Measurements from ENCODE around the gene MNX1. TPM values are rescaled to one million over a fixed set of nuclear protein-coding genes. Genes with fewer than 3 reads are reported as not detected.

The MNX1 gene
- total RNA-seq, 5 donors from 2014 or later (not counting 1 experiment from before 2014, with no cell fraction given), result 0.10 to 0.30 TPM; not detected in 3

GRCh38 chr7:157017603-157018327 lies 7.3 kb upstream of the MNX1 start:
- H3K4me1 Mint-ChIP-seq, result peaks cover 11 to 27% (median 23%) of the 10 kb centered on the region in 3 donors
- H3K27me3 Mint-ChIP-seq, result peaks cover 50 to 78% of the 10 kb centered on the region in 2 donors
- peaks cover 0 to 40% of the 10 kb centered on the region in 2 experiments for H3K4me1 ChIP-seq (ENCODE audit: control insufficient read depth in 1 of 2, extremely low read depth in 1 of 2, insufficient read depth in 2 of 2, low read length in 2 of 2)
- ATAC-seq (replicated peaks in 1 of 4) (no peak), DNase-seq (no peak)
- H3K4me3 ChIP-seq (ENCODE audit: control insufficient read depth in 1 of 2, extremely low read depth in 1 of 2, low read length in 1 of 2), result no peak overlapping the region
- peaks cover 22 to 91% of the 10 kb centered on the region in 2 experiments for H3K27me3 ChIP-seq (replicated peaks in 1 of 2; ENCODE audit: control insufficient read depth in 2 of 2, extremely low read depth in 1 of 2, insufficient read depth in 2 of 2, low read length in 1 of 2)
- POLR2A ChIA-PET, result no interaction called here
- H3K27ac ChIP-seq (ENCODE audit: low read length), result no peak overlapping the region
- no peaks in the 10 kb centered on the region for H3K9me3 Mint-ChIP-seq
- H3K36me3 ChIP-seq (ENCODE audit: control insufficient read depth in 2 of 2, extremely low read depth in 1 of 2, insufficient read depth in 1 of 2, low read length in 1 of 2), result no peaks in the 10 kb centered on the region
- WGBS (ENCODE audit: insufficient coverage), result 11% methylated on average over 36 of the region's 48 CpGs
- no peaks in the 10 kb centered on the region for H3K36me3 Mint-ChIP-seq
- H3K9me3 ChIP-seq, result no peaks in the 10 kb centered on the region
- no peak overlapping the region for H3K27ac Mint-ChIP-seq
- CTCF ChIA-PET, result no interaction called here
- no peak overlapping the region for H3K4me3 Mint-ChIP-seq

GRCh38 chr7:157017149-157017548 lies 6.7 kb upstream of the MNX1 start:
- CTCF ChIA-PET, result no interaction called here
- Mint-ChIP-seq H3K4me1 (peaks cover 12 to 25% (median 24%) of the 10 kb centered on the region in 3 donors), H3K9me3 (no peaks in the 10 kb centered on the region), H3K27me3 (peaks cover 46 to 78% of the 10 kb centered on the region in 2 donors), H3K27ac (no peak overlapping the region), H3K4me3 (no peak overlapping the region), H3K36me3 (no peaks in the 10 kb centered on the region)
- no peak overlapping the region for H3K4me3 ChIP-seq (ENCODE audit: control insufficient read depth in 1 of 2, extremely low read depth in 1 of 2, low read length in 1 of 2)
- peaks cover 18 to 90% of the 10 kb centered on the region in 2 experiments for H3K27me3 ChIP-seq (replicated peaks in 1 of 2; ENCODE audit: control insufficient read depth in 2 of 2, extremely low read depth in 1 of 2, insufficient read depth in 2 of 2, low read length in 1 of 2)
- H3K4me1 ChIP-seq (ENCODE audit: control insufficient read depth in 1 of 2, extremely low read depth in 1 of 2, insufficient read depth in 2 of 2, low read length in 2 of 2), result peaks cover 0 to 40% of the 10 kb centered on the region in 2 experiments
- 10% methylated on average over 2 of the region's 11 CpGs for WGBS (ENCODE audit: insufficient coverage)
- POLR2A ChIA-PET, result no interaction called here
- H3K36me3 ChIP-seq (ENCODE audit: control insufficient read depth in 2 of 2, extremely low read depth in 1 of 2, insufficient read depth in 1 of 2, low read length in 1 of 2), result no peaks in the 10 kb centered on the region
- ATAC-seq (replicated peaks in 1 of 4), result no peak
- no peak for DNase-seq
- no peaks in the 10 kb centered on the region for H3K9me3 ChIP-seq
- no peak overlapping the region for H3K27ac ChIP-seq (ENCODE audit: low read length)

- H3K4me1 Mint-ChIP-seq, result peaks cover 19 to 30% (median 30%) of the 10 kb centered on the region in 3 donors
- Histone ChIP-seq H3K4me1 (ENCODE audit: control insufficient read depth in 1 of 2, extremely low read depth in 1 of 2, insufficient read depth in 2 of 2, low read length in 2 of 2) (peaks cover 0 to 39% of the 10 kb centered on the region in 2 experiments), H3K36me3 (ENCODE audit: control insufficient read depth in 2 of 2, extremely low read depth in 1 of 2, insufficient read depth in 1 of 2, low read length in 1 of 2) (no peaks in the 10 kb centered on the region), H3K4me3 (ENCODE audit: control insufficient read depth in 1 of 2, extremely low read depth in 1 of 2, low read length in 1 of 2) (no peak overlapping the region), H3K27ac (ENCODE audit: low read length) (no peak overlapping the region), H3K27me3 (replicated peaks in 1 of 2; ENCODE audit: control insufficient read depth in 2 of 2, extremely low read depth in 1 of 2, insufficient read depth in 2 of 2, low read length in 1 of 2) (peaks cover 17 to 88% of the 10 kb centered on the region in 2 experiments), H3K9me3 (no peaks in the 10 kb centered on the region)
- no peak overlapping the region for H3K4me3 Mint-ChIP-seq
- peaks cover 52 to 80% of the 10 kb centered on the region in 2 donors for H3K27me3 Mint-ChIP-seq
- CTCF ChIA-PET, result no interaction called here
- WGBS (ENCODE audit: insufficient coverage), result 4% methylated on average over 12 of the region's 16 CpGs
- DNase-seq (no peak), ATAC-seq (replicated peaks in 1 of 4) (no peak)
- no peak overlapping the region for H3K27ac Mint-ChIP-seq
- H3K9me3 Mint-ChIP-seq, result no peaks in the 10 kb centered on the region
- POLR2A ChIA-PET, result no interaction called here
- H3K36me3 Mint-ChIP-seq, result no peaks in the 10 kb centered on the region
Observed at GRCh38 chr7:157016352-157017041, 6.0 kb upstream of the MNX1 start.

- Mint-ChIP-seq H3K27ac (no peak overlapping the region), H3K27me3 (peaks cover 53 to 85% of the 10 kb centered on the region in 2 donors), H3K4me3 (no peak overlapping the region), H3K36me3 (no peaks in the 10 kb centered on the region), H3K9me3 (no peaks in the 10 kb centered on the region), H3K4me1 (peaks cover 21 to 33% (median 33%) of the 10 kb centered on the region in 3 donors)
- no peak overlapping the region for H3K4me3 ChIP-seq (ENCODE audit: control insufficient read depth in 1 of 2, extremely low read depth in 1 of 2, low read length in 1 of 2)
- H3K27ac ChIP-seq (ENCODE audit: low read length), result no peak overlapping the region
- DNase-seq, result no peak
- POLR2A ChIA-PET, result no interaction called here
- peaks cover 0 to 41% of the 10 kb centered on the region in 2 experiments for H3K4me1 ChIP-seq (ENCODE audit: control insufficient read depth in 1 of 2, extremely low read depth in 1 of 2, insufficient read depth in 2 of 2, low read length in 2 of 2)
- H3K36me3 ChIP-seq (ENCODE audit: control insufficient read depth in 2 of 2, extremely low read depth in 1 of 2, insufficient read depth in 1 of 2, low read length in 1 of 2), result no peaks in the 10 kb centered on the region
- H3K27me3 ChIP-seq (replicated peaks in 1 of 2; ENCODE audit: control insufficient read depth in 2 of 2, extremely low read depth in 1 of 2, insufficient read depth in 2 of 2, low read length in 1 of 2), result peaks cover 17 to 90% of the 10 kb centered on the region in 2 experiments
- 0% methylated on average over 2 of the region's 11 CpGs for WGBS (ENCODE audit: insufficient coverage)
- CTCF ChIA-PET, result no interaction called here
- no peaks in the 10 kb centered on the region for H3K9me3 ChIP-seq
- no peak for ATAC-seq (replicated peaks in 1 of 4)
Observed at GRCh38 chr7:157016024-157016351, 5.5 kb upstream of the MNX1 start.

GRCh38 chr7:157014635-157015555 lies 4.4 kb upstream of the MNX1 start:
- Mint-ChIP-seq H3K9me3 (no peaks in the 10 kb centered on the region), H3K4me1 (peaks cover 16 to 28% (median 28%) of the 10 kb centered on the region in 3 donors), H3K36me3 (no peaks in the 10 kb centered on the region), H3K27me3 (peaks cover 53 to 81% of the 10 kb centered on the region in 2 donors), H3K4me3 (no peak overlapping the region), H3K27ac (no peak overlapping the region)
- no peak for ATAC-seq (replicated peaks in 1 of 4)
- Histone ChIP-seq H3K4me3 (ENCODE audit: control insufficient read depth in 1 of 2, extremely low read depth in 1 of 2, low read length in 1 of 2) (no peak overlapping the region), H3K4me1 (ENCODE audit: control insufficient read depth in 1 of 2, extremely low read depth in 1 of 2, insufficient read depth in 2 of 2, low read length in 2 of 2) (peaks cover 0 to 35% of the 10 kb centered on the region in 2 experiments), H3K27ac (ENCODE audit: low read length) (no peak overlapping the region), H3K9me3 (no peaks in the 10 kb centered on the region), H3K36me3 (ENCODE audit: control insufficient read depth in 2 of 2, extremely low read depth in 1 of 2, insufficient read depth in 1 of 2, low read length in 1 of 2) (no peaks in the 10 kb centered on the region), H3K27me3 (replicated peaks in 1 of 2; ENCODE audit: control insufficient read depth in 2 of 2, extremely low read depth in 1 of 2, insufficient read depth in 2 of 2, low read length in 1 of 2) (peaks cover 17 to 81% of the 10 kb centered on the region in 2 experiments)
- DNase-seq, result no peak
- ChIA-PET POLR2A (no interaction called here), CTCF (no interaction called here)
- WGBS (ENCODE audit: insufficient coverage), result 23% methylated on average over 10 of the region's 12 CpGs
